OCI-LY1 (cell line): ENCODE data around the gene ATP13A4.

ENCODE experiments used
- H2AFZ ChIP-seq: fragments of 200-600 bp; sonication (generic), shearing (Covaris generic); 2 replicates; pipeline ENCODE4 v1.6.0; 2014; ENCODE audit warnings: antibody characterized with exemption, mild to moderate bottlenecking, low read length
- H3F3A ChIP-seq: fragments of 200-600 bp; sonication (generic), shearing (Covaris generic); 2 replicates; pipeline ENCODE4 v1.6.0; 2014; ENCODE audit warnings: mild to moderate bottlenecking, antibody characterized with exemption, low read length, moderate library complexity; ENCODE audit not compliant: insufficient read depth
- H3K27ac ChIP-seq: fragments of 200-600 bp; sonication (generic); 2 replicates; pipeline ENCODE4 v1.5.1; 2014; ENCODE audit warnings: low read length, mixed run types, mild to moderate bottlenecking, low read depth; ENCODE audit not compliant: poor library complexity, severe bottlenecking
- H3K27me3 ChIP-seq: fragments of 200-600 bp; sonication (generic); 2 replicates; pipeline ENCODE4 v1.6.0; 2014; ENCODE audit warnings: antibody characterized with exemption, mild to moderate bottlenecking, low read length, moderate library complexity; ENCODE audit not compliant: insufficient read depth
- H3K36me3 ChIP-seq: fragments of 200-600 bp; sonication (generic); 2 replicates; pipeline ENCODE4 v1.6.1; 2014; ENCODE audit warnings: mild to moderate bottlenecking, antibody characterized with exemption, low read length, moderate library complexity, mixed read lengths; ENCODE audit not compliant: insufficient read depth
- H3K4me1 ChIP-seq: fragments of 200-600 bp; sonication (generic); 2 replicates; pipeline ENCODE4 v1.5.1; 2014; ENCODE audit warnings: mild to moderate bottlenecking, low read length, moderate library complexity; ENCODE audit not compliant: insufficient read depth, severe bottlenecking
- H3K4me2 ChIP-seq: fragments of 200-600 bp; sonication (generic), shearing (Covaris generic); 2 replicates; pipeline ENCODE4 v1.6.1; 2014; ENCODE audit warnings: low read length
- H3K4me3 ChIP-seq: fragments of 200-600 bp; sonication (generic); 2 replicates; pipeline ENCODE4 v1.5.1; 2014; ENCODE audit warnings: low read length, low read depth, mild to moderate bottlenecking, mixed read lengths; ENCODE audit not compliant: poor library complexity, severe bottlenecking
- H3K79me2 ChIP-seq: fragments of 200-600 bp; shearing (Covaris generic); 2 replicates; pipeline ENCODE4 v1.6.1; 2016; ENCODE audit warnings: mixed run types, low read length, mixed read lengths; ENCODE audit not compliant: insufficient read depth
- H3K9ac ChIP-seq: fragments of 200-600 bp; sonication (generic), shearing (Covaris generic); 2 replicates; pipeline ENCODE4 v1.6.1; 2014; ENCODE audit warnings: mild to moderate bottlenecking, low read length, mixed read lengths
- H3K9me2 ChIP-seq: fragments of 200-600 bp; sonication (generic), shearing (Covaris generic); 2 replicates; pipeline ENCODE4 v1.6.1; 2014; ENCODE audit warnings: low read depth, mild to moderate bottlenecking, low read length, mixed read lengths
- H3K9me3 ChIP-seq: fragments of 200-600 bp; shearing (Covaris generic); 2 replicates; pipeline ENCODE4 v1.6.1; 2014; ENCODE audit warnings: low read length, mixed read lengths
- H4K20me1 ChIP-seq: fragments of 200-600 bp; sonication (generic), shearing (Covaris generic); 2 replicates; pipeline ENCODE4 v1.6.0; 2016; ENCODE audit warnings: mild to moderate bottlenecking, low read length; ENCODE audit not compliant: insufficient read depth
- CTCF ChIP-seq: fragments of 200-600 bp; sonication (generic), shearing (Covaris generic); IDR thresholded peaks from 2 replicates; pipeline ENCODE4 v1.5.1; 2017; ENCODE audit warnings: mild to moderate bottlenecking, antibody characterized with exemption, low read length, moderate library complexity, mixed read lengths
- EZH2 ChIP-seq: fragments of 200-600 bp; sonication (generic), shearing (Covaris generic); IDR thresholded peaks from 2 replicates; pipeline ENCODE4 v1.8.0; 2017; ENCODE audit warnings: borderline replicate concordance, mixed run types, mild to moderate bottlenecking, antibody characterized with exemption, low read length, moderate library complexity, mixed read lengths

ATP13A4 gene

GRCh38 chr3:193470710-193471109 is 84.0 kb downstream of the ATP13A4 start:
- H3K36me3 ChIP-seq: no peaks in the 10 kb centered on the region
- no peaks in the 10 kb centered on the region for H3K4me1 ChIP-seq
- no peaks in the 10 kb centered on the region for H3K9me3 ChIP-seq
- no peaks in the 10 kb centered on the region for H3K27me3 ChIP-seq
- no peak overlapping the region for H3K4me2 ChIP-seq
- no peak overlapping the region for H3K9ac ChIP-seq
- H3K9me2 ChIP-seq: no peaks in the 10 kb centered on the region
- no peak overlapping the region for H3K4me3 ChIP-seq
- H3K79me2 ChIP-seq: no peaks in the 10 kb centered on the region
- H3F3A ChIP-seq: no peaks in the 10 kb centered on the region
- TF ChIP-seq CTCF (no peak), EZH2 (no peak)
- no peak overlapping the region for H3K27ac ChIP-seq
- H4K20me1 ChIP-seq: no peaks in the 10 kb centered on the region
- H2AFZ ChIP-seq: no peak overlapping the region

- H3K9me3 ChIP-seq: no peaks in the 10 kb centered on the region
- no peak overlapping the region for H2AFZ ChIP-seq
- no peak overlapping the region for H3K27ac ChIP-seq
- H3K79me2 ChIP-seq: no peaks in the 10 kb centered on the region
- H3K4me2 ChIP-seq: no peak overlapping the region
- no peaks in the 10 kb centered on the region for H4K20me1 ChIP-seq
- no peaks in the 10 kb centered on the region for H3K4me1 ChIP-seq
- H3K27me3 ChIP-seq: no peaks in the 10 kb centered on the region
- no peaks in the 10 kb centered on the region for H3K36me3 ChIP-seq
- H3K9me2 ChIP-seq: no peaks in the 10 kb centered on the region
- TF ChIP-seq EZH2 (no peak), CTCF (no peak)
- no peak overlapping the region for H3K9ac ChIP-seq
- H3K4me3 ChIP-seq: no peak overlapping the region
- no peaks in the 10 kb centered on the region for H3F3A ChIP-seq
Observed at GRCh38 chr3:193465992-193466608, 88.6 kb downstream of the ATP13A4 start.

GRCh38 chr3:193464889-193465288 is 89.8 kb downstream of the ATP13A4 start:
- Histone ChIP-seq H3K4me1 (no peaks in the 10 kb centered on the region), H3K9ac (no peak overlapping the region), H2AFZ (no peak overlapping the region), H3K9me2 (no peaks in the 10 kb centered on the region), H3K27ac (no peak overlapping the region), H3K79me2 (no peaks in the 10 kb centered on the region), H3F3A (no peaks in the 10 kb centered on the region), H3K36me3 (no peaks in the 10 kb centered on the region), H4K20me1 (no peaks in the 10 kb centered on the region), H3K27me3 (no peaks in the 10 kb centered on the region), H3K9me3 (no peaks in the 10 kb centered on the region), H3K4me3 (no peak overlapping the region), H3K4me2 (no peak overlapping the region)
- no peak for TF ChIP-seq CTCF
- no peak for TF ChIP-seq EZH2
